OCI-M1 (cell line): Measurements from ENCODE around the gene CD19.
"Not testable (repeated sequence)": the region's sequence is repeated elsewhere in the genome, so short reads cannot be mapped to it uniquely, and the experiment has no call there.

ENCODE experiments used
- DNase-seq: peaks from one replicate; lab custom pipeline; 2025; lab: John Stamatoyannopoulos, UW

The CD19 gene

GRCh38 chr16:28931801-28932225, at the start of gene CD19:
CD19 (plus strand) TSS chr16:28931971; CDS start chr16:28932001, 30 bp downstream.
- DNase-seq, result no peak

GRCh38 chr16:28882551-28883160, 49.1 kb upstream of the CD19 start:
- DNase-seq, result no peak

GRCh38 chr16:28883221-28883996, 48.4 kb upstream of the CD19 start:
- DNase-seq, result no peak

- DNase-seq, result no peak
Measured at GRCh38 chr16:28884045-28884444, 47.7 kb upstream of the CD19 start.

- no peak for DNase-seq
Measured at GRCh38 chr16:28886945-28887344, 44.8 kb upstream of the CD19 start.

GRCh38 chr16:28890355-28890754, 41.4 kb upstream of the CD19 start:
- DNase-seq, result not testable (repeated sequence)

GRCh38 chr16:28891964-28892890, 39.5 kb upstream of the CD19 start:
- DNase-seq, result no peak

- DNase-seq, result no peak
Measured at GRCh38 chr16:28893291-28893690, 38.5 kb upstream of the CD19 start.

GRCh38 chr16:28895609-28896008, 36.2 kb upstream of the CD19 start:
- no peak for DNase-seq

GRCh38 chr16:28897826-28898225, 33.9 kb upstream of the CD19 start:
- no peak for DNase-seq

GRCh38 chr16:28898266-28898665, 33.5 kb upstream of the CD19 start:
- DNase-seq, result no peak

- DNase-seq, result no peak
Measured at GRCh38 chr16:28898942-28899341, 32.8 kb upstream of the CD19 start.

GRCh38 chr16:28899882-28900590, 31.7 kb upstream of the CD19 start:
- no peak for DNase-seq

- no peak for DNase-seq
Measured at GRCh38 chr16:28900601-28901000, 31.2 kb upstream of the CD19 start.

- DNase-seq, result no peak
Measured at GRCh38 chr16:28901862-28902261, 29.9 kb upstream of the CD19 start.

- DNase-seq, result no peak
Measured at GRCh38 chr16:28902909-28903308, 28.9 kb upstream of the CD19 start.

GRCh38 chr16:28903344-28904042, 28.3 kb upstream of the CD19 start:
- DNase-seq, result no peak

- DNase-seq, result no peak
Measured at GRCh38 chr16:28904363-28904762, 27.4 kb upstream of the CD19 start.

GRCh38 chr16:28904828-28905227, 26.9 kb upstream of the CD19 start:
- no peak for DNase-seq

- DNase-seq, result no peak
Measured at GRCh38 chr16:28905229-28905754, 26.5 kb upstream of the CD19 start.

GRCh38 chr16:28905800-28906372, 25.9 kb upstream of the CD19 start:
- no peak for DNase-seq
